ENCODE results near the gene ACSBG1. TPM values are rescaled to one million over a fixed set of nuclear protein-coding genes. Genes with fewer than 3 reads are reported as not detected.

ACSBG1 gene
- total RNA-seq, 2 experiments from 2014 or later: 0.30 to 0.41 TPM

- no peak for DNase-seq (ENCODE audit: low spot score)
- TF ChIP-seq CTCF (conservative IDR thresholded peaks at IDR 0.05; ENCODE audit: low read length) (no peak), EZH2phosphoT487 (IDR thresholded peaks at IDR 0.05; ENCODE audit: borderline replicate concordance, low read depth, low read length) (no peak)
- Histone ChIP-seq H3K9me3 (ENCODE audit: low read length) (no peaks in the 10 kb centered on the region), H3K4me3 (ENCODE audit: low read depth, low read length, poor library complexity, severe bottlenecking) (no peak overlapping the region), H3K27ac (ENCODE audit: low read depth, low read length, poor library complexity, severe bottlenecking) (no peak overlapping the region), H3K9me2 (ENCODE audit: insufficient read depth, low read length) (no peaks in the 10 kb centered on the region), H3K36me3 (ENCODE audit: insufficient read depth, low read length) (no peaks in the 10 kb centered on the region), H3K4me1 (ENCODE audit: insufficient read depth, low read length, poor library complexity, severe bottlenecking) (no peaks in the 10 kb centered on the region), H3K79me2 (ENCODE audit: insufficient read depth, low read depth, low read length) (no peaks in the 10 kb centered on the region), H3K4me2 (ENCODE audit: low read length) (no peak overlapping the region), H4K20me1 (ENCODE audit: insufficient read depth, low read length) (no peaks in the 10 kb centered on the region), H2AFZ (ENCODE audit: low read length) (no peak overlapping the region)
- ChIA-PET CTCF (ENCODE audit: unreplicated experiment) (interaction anchor here (0.5 to 1.2 kb wide), 4 partner anchors 44 to 273 kb away, joined by 3 to 4 read pairs (median 4); no protein-coding TSS in a partner anchor), POLR2A (interaction anchor here (0.5 to 0.8 kb wide), 8 partner anchors 9 to 340 kb away, joined by 3 to 6 read pairs (median 4); no protein-coding TSS in a partner anchor)
- no TSS peak for BruUV-seq (replicated peaks)
- intact Hi-C loops (cut with micrococcal nuclease; ENCODE audit: unreplicated experiment): loop anchor here (2.0 to 10.0 kb wide), 5 partner anchors 108 to 335 kb away; partner anchors contain the start of gene CIB2
These were observed 5.4 kb upstream of the ACSBG1 start for GRCh38 chr15:78239811-78240210.

GRCh38 chr15:78237146-78237545, 2.8 kb upstream of the ACSBG1 start:
- Histone ChIP-seq H3K79me2 (ENCODE audit: insufficient read depth, low read depth, low read length) (no peaks in the 10 kb centered on the region), H2AFZ (ENCODE audit: low read length) (no peak overlapping the region), H3K27ac (ENCODE audit: low read depth, low read length, poor library complexity, severe bottlenecking) (no peak overlapping the region), H3K9me3 (ENCODE audit: low read length) (no peaks in the 10 kb centered on the region), H3K4me3 (ENCODE audit: low read depth, low read length, poor library complexity, severe bottlenecking) (no peak overlapping the region), H3K36me3 (ENCODE audit: insufficient read depth, low read length) (no peaks in the 10 kb centered on the region), H3K4me2 (ENCODE audit: low read length) (no peak overlapping the region), H3K9me2 (ENCODE audit: insufficient read depth, low read length) (no peaks in the 10 kb centered on the region), H3K4me1 (ENCODE audit: insufficient read depth, low read length, poor library complexity, severe bottlenecking) (no peaks in the 10 kb centered on the region), H4K20me1 (ENCODE audit: insufficient read depth, low read length) (no peaks in the 10 kb centered on the region)
- intact Hi-C loops (cut with micrococcal nuclease; ENCODE audit: unreplicated experiment): no loop called here
- no TSS peak for BruUV-seq (replicated peaks)
- DNase-seq (ENCODE audit: low spot score): no peak
- ChIA-PET CTCF (ENCODE audit: unreplicated experiment) (no interaction called here), POLR2A (interaction anchor here (0.7 kb wide), 1 partner anchor 45 kb away, joined by 3 read pairs; no protein-coding TSS in a partner anchor)
- no peak for TF ChIP-seq CTCF (conservative IDR thresholded peaks at IDR 0.05; ENCODE audit: low read length)
- no peak for TF ChIP-seq EZH2phosphoT487 (IDR thresholded peaks at IDR 0.05; ENCODE audit: borderline replicate concordance, low read depth, low read length)

- Histone ChIP-seq H3K4me1 (ENCODE audit: insufficient read depth, low read length, poor library complexity, severe bottlenecking) (no peaks in the 10 kb centered on the region), H4K20me1 (ENCODE audit: insufficient read depth, low read length) (no peaks in the 10 kb centered on the region), H2AFZ (ENCODE audit: low read length) (no peak overlapping the region), H3K27ac (ENCODE audit: low read depth, low read length, poor library complexity, severe bottlenecking) (no peak overlapping the region), H3K36me3 (ENCODE audit: insufficient read depth, low read length) (no peaks in the 10 kb centered on the region), H3K4me2 (ENCODE audit: low read length) (no peak overlapping the region), H3K4me3 (ENCODE audit: low read depth, low read length, poor library complexity, severe bottlenecking) (no peak overlapping the region), H3K9me2 (ENCODE audit: insufficient read depth, low read length) (no peaks in the 10 kb centered on the region), H3K79me2 (ENCODE audit: insufficient read depth, low read depth, low read length) (no peaks in the 10 kb centered on the region), H3K9me3 (ENCODE audit: low read length) (no peaks in the 10 kb centered on the region)
- POLR2A ChIA-PET: interaction anchor here (0.7 kb wide), 1 partner anchor 46 kb away, joined by 3 read pairs; no protein-coding TSS in a partner anchor
- intact Hi-C loops (cut with micrococcal nuclease; ENCODE audit: unreplicated experiment): no loop called here
- TF ChIP-seq EZH2phosphoT487 (IDR thresholded peaks at IDR 0.05; ENCODE audit: borderline replicate concordance, low read depth, low read length) (no peak), CTCF (conservative IDR thresholded peaks at IDR 0.05; ENCODE audit: low read length) (no peak)
- CTCF ChIA-PET (ENCODE audit: unreplicated experiment): no interaction called here
- no TSS peak for BruUV-seq (replicated peaks)
- no peak for DNase-seq (ENCODE audit: low spot score)
These were observed 2.1 kb upstream of the ACSBG1 start for GRCh38 chr15:78236491-78236890.

All from OCI-LY7 (cell line).